NT2/D1 (cell line): ENCODE results near the gene RCOR1.

Experiments
- SUZ12 ChIP-seq: IDR thresholded peaks from 2 replicates; pipeline ENCODE4 v1.6.1; 2011; ENCODE audit not compliant: insufficient read length, insufficient read depth; ENCODE audit errors: extremely low read depth
- YY1 ChIP-seq: IDR thresholded peaks from 2 replicates; pipeline ENCODE4 v1.6.1; 2011; ENCODE audit not compliant: insufficient read length, insufficient read depth
- ZNF274 ChIP-seq: IDR thresholded peaks from 2 replicates; pipeline ENCODE4 v1.6.1; 2011; ENCODE audit warnings: mild to moderate bottlenecking, low read depth, low read length

- TF ChIP-seq SUZ12, result no peak
- TF ChIP-seq YY1, result no peak
- no peak for TF ChIP-seq ZNF274
Measured at GRCh38 chr14:102667703-102668102, 75.3 kb downstream of the RCOR1 start.
